SU-DHL-6 (cell line): ENCODE results near the gene CDKN1A.

Source experiments
- CTCF ChIP-seq: fragments of 200-600 bp; sonication (generic); IDR thresholded peaks from one replicate; pipeline ENCODE4 v1.5.1; 2017; ENCODE audit warnings: antibody characterized with exemption, mild to moderate bottlenecking, low read length, moderate library complexity; ENCODE audit not compliant: insufficient read depth, poor library complexity, severe bottlenecking
- EZH2phosphoT487 ChIP-seq: fragments of 200-600 bp; sonication (generic), shearing (Covaris generic); conservative IDR thresholded peaks from 2 replicates; pipeline ENCODE4 v1.6.1; 2018; ENCODE audit warnings: mild to moderate bottlenecking, antibody characterized with exemption, low read length, moderate library complexity, mixed read lengths

GRCh38 chr6:36636687-36637418 lies 41.7 kb upstream of the CDKN1A start:
- TF ChIP-seq CTCF: no peak
- TF ChIP-seq EZH2phosphoT487: no peak
